ENCODE measurements around the gene ODAM. TPM values are rescaled to one million over a fixed set of nuclear protein-coding genes. Genes with fewer than 3 reads are reported as not detected.

ODAM gene
- total RNA-seq, 2 donors from 2014 or later, result not detected

DNA sequence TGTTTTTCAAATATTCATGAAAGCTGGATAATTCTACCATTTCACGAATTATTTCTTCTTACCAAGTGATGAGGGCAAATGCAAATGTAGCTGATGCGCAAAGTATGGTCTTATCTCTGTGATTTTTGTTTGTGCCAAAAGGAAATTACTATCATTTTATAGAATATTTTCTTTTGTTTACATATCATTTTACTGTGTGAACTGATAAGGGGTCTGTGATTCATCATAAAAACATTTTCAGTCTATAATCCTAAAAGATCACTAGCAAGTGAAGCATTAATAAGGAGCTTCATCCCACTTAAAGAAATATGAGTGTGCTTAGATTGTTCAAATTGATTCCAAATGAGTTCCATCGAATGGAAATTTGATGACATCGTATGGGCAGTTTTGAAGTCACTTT, 47.6 kb downstream of the ODAM start:
- no peaks in the 10 kb centered on the region for H3K9me3 Mint-ChIP-seq
- no peak for ATAC-seq (replicated peaks)
- no peaks in the 10 kb centered on the region for H3K4me1 Mint-ChIP-seq
- no peak overlapping the region for H3K4me3 Mint-ChIP-seq
- H3K36me3 Mint-ChIP-seq (ENCODE audit: low read depth), result no peaks in the 10 kb centered on the region
- H3K27ac Mint-ChIP-seq, result no peak overlapping the region
- H3K27me3 Mint-ChIP-seq, result no peaks in the 10 kb centered on the region

GRCh38 chr4:70251250-70251944, 55.9 kb downstream of the ODAM start:
- H3K4me1 Mint-ChIP-seq, result no peaks in the 10 kb centered on the region
- H3K36me3 Mint-ChIP-seq (ENCODE audit: low read depth), result no peaks in the 10 kb centered on the region
- H3K4me3 Mint-ChIP-seq, result no peak overlapping the region
- H3K9me3 Mint-ChIP-seq, result no peaks in the 10 kb centered on the region
- ATAC-seq (replicated peaks), result no peak
- H3K27ac Mint-ChIP-seq, result no peak overlapping the region
- no peaks in the 10 kb centered on the region for H3K27me3 Mint-ChIP-seq

- no peaks in the 10 kb centered on the region for H3K36me3 Mint-ChIP-seq (ENCODE audit: low read depth)
- H3K4me1 Mint-ChIP-seq, result no peaks in the 10 kb centered on the region
- H3K27ac Mint-ChIP-seq, result no peak overlapping the region
- H3K4me3 Mint-ChIP-seq, result no peak overlapping the region
- H3K27me3 Mint-ChIP-seq, result no peaks in the 10 kb centered on the region
- no peak for ATAC-seq (replicated peaks)
- no peaks in the 10 kb centered on the region for H3K9me3 Mint-ChIP-seq
These were observed 56.4 kb downstream of the ODAM start for GRCh38 chr4:70251945-70252277.

Other genes with a start within 250 kb of the ODAM start
- gene CSN2, start 230.0 kb upstream of the ODAM start, total RNA-seq, result not detected
- not detected for gene STATH, start 199.8 kb upstream of the ODAM start, total RNA-seq
- gene HTN3, start 167.3 kb upstream of the ODAM start, total RNA-seq, result not detected
- gene HTN1, start 145.3 kb upstream of the ODAM start, total RNA-seq, result not detected
- gene PRR27, start 41.5 kb upstream of the ODAM start, total RNA-seq, result not detected
- gene FDCSP, start 30.4 kb downstream of the ODAM start, total RNA-seq, result not detected
- gene CSN3, start 46.9 kb downstream of the ODAM start, total RNA-seq, result not detected
- gene CABS1, start 139.3 kb downstream of the ODAM start, total RNA-seq, result not detected
- gene SMR3A, start 165.0 kb downstream of the ODAM start, total RNA-seq, result not detected
- gene SMR3B, start 187.4 kb downstream of the ODAM start, total RNA-seq, result not detected
- gene OPRPN, start 202.2 kb downstream of the ODAM start, total RNA-seq, result not detected